GM23248 (cell line): ENCODE measurements around the gene KCTD15.

Experiments used
- EZH2 ChIP-seq: fragments of 200-600 bp; sonication (generic); IDR thresholded peaks from 2 replicates; pipeline ENCODE4 v1.6.1; 2018; ENCODE audit warnings: antibody characterized with exemption, mild to moderate bottlenecking; ENCODE audit not compliant: insufficient read depth, poor library complexity, severe bottlenecking
- EZH2phosphoT487 ChIP-seq: fragments of 200-600 bp; sonication (generic); IDR thresholded peaks from 2 replicates; pipeline ENCODE4 v1.6.1; 2018; ENCODE audit warnings: antibody characterized with exemption, moderate library complexity, mild to moderate bottlenecking, low read depth; ENCODE audit not compliant: insufficient read depth

DNA sequence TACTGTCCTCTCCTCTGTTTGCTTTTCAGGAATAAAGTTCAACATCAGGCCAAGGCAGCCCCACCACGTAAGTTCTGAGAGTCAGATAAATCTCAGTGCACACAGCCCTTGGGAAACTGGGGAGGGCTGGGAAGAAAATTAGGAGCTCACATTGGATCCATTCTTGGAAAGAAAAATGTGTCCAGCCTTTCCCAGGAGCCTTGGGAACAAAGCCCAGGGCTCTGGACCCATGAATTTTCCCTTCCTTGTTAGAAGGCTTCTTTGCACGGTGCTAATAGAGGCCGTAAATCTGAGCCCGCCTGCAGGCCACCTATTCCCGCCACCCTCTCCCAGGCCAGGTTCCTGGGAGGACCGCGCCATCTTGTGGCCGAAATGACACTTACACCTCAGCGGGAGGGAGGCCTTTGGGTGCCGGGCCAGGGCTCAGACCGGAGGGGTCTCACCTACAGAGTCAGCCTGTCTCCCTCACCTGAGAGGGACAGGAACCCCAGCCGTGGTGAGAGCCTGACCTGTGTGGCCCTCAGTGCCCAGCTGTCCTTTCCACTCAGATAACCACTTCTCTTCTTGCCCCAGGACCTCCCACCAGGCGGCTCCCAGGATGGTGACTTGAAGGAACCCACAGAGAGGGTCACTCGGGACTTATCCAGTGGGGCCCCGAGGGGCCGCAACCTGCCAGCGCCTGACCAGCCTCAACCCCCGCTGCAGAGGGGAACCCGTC lies 25.1 kb upstream of the KCTD15 start:
- no peak for TF ChIP-seq EZH2
- TF ChIP-seq EZH2phosphoT487: no peak
